ENCODE measurements around the gene AMHR2. TPM values are rescaled to one million over a fixed set of nuclear protein-coding genes. Genes with fewer than 3 reads are reported as not detected.

The AMHR2 gene
- total and polyA plus RNA-seq, 9 of the 15 experiments (the other 6 are each of a cell fraction or from before 2014, with no cell fraction given) = 8.9 to 49.7 (median 19.3) TPM

GRCh38 chr12:53424626-53425514 is 1.2 kb downstream of the AMHR2 start (continued):
- TF ChIP-seq ZBTB40 (IDR thresholded peaks at IDR 0.05) = no peak
- no peak for TF ChIP-seq ZBTB40 (CRISPR knock-in tag; IDR thresholded peaks at IDR 0.05)
- TF ChIP-seq SOX6 (IDR thresholded peaks at IDR 0.05) = peak; percentile 15; the same call in 1 of the 2 replicates
- no peak for TF ChIP-seq MCM3 (IDR thresholded peaks at IDR 0.05)
- no peak for TF ChIP-seq COPS2 (conservative IDR thresholded peaks at IDR 0.05)
- no peak for TF ChIP-seq ZZZ3 (IDR thresholded peaks at IDR 0.05)
- peak; percentile 45; the same call in 1 of the 2 replicates for TF ChIP-seq FOXJ2 (tag; IDR thresholded peaks at IDR 0.05)
- 0 out of 2 replicates have a peak, but pooled peaks have one; percentile 47 for TF ChIP-seq ELF2 (CRISPR knock-in tag; IDR thresholded peaks at IDR 0.05)
- TF ChIP-seq E2F6 (IDR thresholded peaks at IDR 0.05; ENCODE audit: borderline replicate concordance in 1 of 2, extremely low read depth in 1 of 2, insufficient read depth in 1 of 2, insufficient read length in 1 of 2, low read depth in 1 of 2, low read length in 1 of 2, poor library complexity in 1 of 2, severe bottlenecking in 1 of 2) = peak in 1 of 2 experiments; percentile 42
- TF ChIP-seq POLR2A (conservative IDR thresholded peaks at IDR 0.05) = peak; percentile 49; the same call in 1 of the 2 replicates
- TF ChIP-seq BDP1 (IDR thresholded peaks at IDR 0.05; ENCODE audit: insufficient read depth, insufficient read length) = no peak
- TF ChIP-seq EGR1 (conservative IDR thresholded peaks at IDR 0.05) = peak; percentile 69
- TF ChIP-seq MEF2A (IDR thresholded peaks at IDR 0.05; ENCODE audit: control insufficient read depth, low read depth, low read length) = no peak
- TF ChIP-seq ZNF212 (CRISPR knock-in tag; IDR thresholded peaks at IDR 0.05) = no peak
- TF ChIP-seq E2F4 (CRISPR knock-in tag; IDR thresholded peaks at IDR 0.05; ENCODE audit: low read depth) = no peak
- TF ChIP-seq ZNF3 (CRISPR knock-in tag; IDR thresholded peaks at IDR 0.05) = no peak
- TF ChIP-seq MTA3 (IDR thresholded peaks at IDR 0.05; ENCODE audit: borderline replicate concordance) = peak; percentile 53; the same call in 1 of the 2 replicates

Measured in K562 (cell line).